GM06990 (cell line): ENCODE measurements around the gene SCYGR8.
A peak's percentile ranks its signal among the peaks of the same experiment; 100 is the strongest.

ENCODE experiments used
- DNase-seq: peaks from one replicate; pipeline ENCODE4 v3.0.0-alpha.2; 2011; ENCODE audit not compliant: insufficient read length; ENCODE audit errors: extremely low read depth
- H3K27me3 ChIP-seq: replicated peaks from 2 replicates; pipeline ENCODE4 v1.6.0; 2011; ENCODE audit warnings: low read length; ENCODE audit not compliant: control insufficient read depth, insufficient read depth
- H3K36me3 ChIP-seq: 2 replicates; pipeline ENCODE4 v1.5.1; 2011; ENCODE audit warnings: low read length; ENCODE audit not compliant: control insufficient read depth, insufficient read depth
- H3K4me3 ChIP-seq: replicated peaks from 2 replicates; pipeline ENCODE4 v1.5.1; 2011; ENCODE audit warnings: low read depth, mild to moderate bottlenecking, control low read depth, low read length
- TF ChIP-seq, protein P1 (sequence below): IDR thresholded peaks from 2 replicates; pipeline ENCODE4 v1.5.1; 2011; ENCODE audit warnings: low read length, control low read depth, mild to moderate bottlenecking, inconsistent platforms; ENCODE audit not compliant: insufficient read depth, poor library complexity, severe bottlenecking

SCYGR8 gene

DNA sequence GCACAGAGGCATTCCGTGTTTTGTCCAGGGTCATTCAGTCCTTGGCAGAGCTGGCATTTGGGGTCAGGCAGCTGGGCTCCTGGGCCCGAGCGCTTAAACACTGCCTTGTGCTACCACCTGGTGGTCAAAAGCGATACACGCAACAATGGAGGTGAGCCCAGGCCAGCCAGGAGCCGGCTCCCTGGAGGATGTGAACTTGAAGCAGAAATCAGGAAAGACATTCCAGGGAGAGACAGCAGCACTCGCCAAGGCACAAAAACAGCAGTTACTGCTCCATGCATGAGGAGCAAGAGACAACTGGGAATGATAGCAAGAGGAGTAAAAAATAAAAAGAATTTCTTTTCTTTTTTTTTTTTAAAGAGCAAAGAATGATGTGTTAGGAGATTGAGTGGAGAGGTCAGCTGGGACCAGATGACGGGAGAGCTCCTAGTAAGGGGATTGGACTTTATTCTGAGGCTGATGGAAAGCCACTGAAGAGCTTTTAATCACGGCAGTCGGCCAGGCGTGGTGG is 20.7 kb downstream of the SCYGR8 start:
- Histone ChIP-seq H3K27me3 (no peaks in the 10 kb centered on the region), H3K4me3 (no peak overlapping the region), H3K36me3 (no peaks in the 10 kb centered on the region)
- DNase-seq: peak; percentile 39
- TF ChIP-seq, protein P1, sequence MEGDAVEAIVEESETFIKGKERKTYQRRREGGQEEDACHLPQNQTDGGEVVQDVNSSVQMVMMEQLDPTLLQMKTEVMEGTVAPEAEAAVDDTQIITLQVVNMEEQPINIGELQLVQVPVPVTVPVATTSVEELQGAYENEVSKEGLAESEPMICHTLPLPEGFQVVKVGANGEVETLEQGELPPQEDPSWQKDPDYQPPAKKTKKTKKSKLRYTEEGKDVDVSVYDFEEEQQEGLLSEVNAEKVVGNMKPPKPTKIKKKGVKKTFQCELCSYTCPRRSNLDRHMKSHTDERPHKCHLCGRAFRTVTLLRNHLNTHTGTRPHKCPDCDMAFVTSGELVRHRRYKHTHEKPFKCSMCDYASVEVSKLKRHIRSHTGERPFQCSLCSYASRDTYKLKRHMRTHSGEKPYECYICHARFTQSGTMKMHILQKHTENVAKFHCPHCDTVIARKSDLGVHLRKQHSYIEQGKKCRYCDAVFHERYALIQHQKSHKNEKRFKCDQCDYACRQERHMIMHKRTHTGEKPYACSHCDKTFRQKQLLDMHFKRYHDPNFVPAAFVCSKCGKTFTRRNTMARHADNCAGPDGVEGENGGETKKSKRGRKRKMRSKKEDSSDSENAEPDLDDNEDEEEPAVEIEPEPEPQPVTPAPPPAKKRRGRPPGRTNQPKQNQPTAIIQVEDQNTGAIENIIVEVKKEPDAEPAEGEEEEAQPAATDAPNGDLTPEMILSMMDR: peak; percentile 86

DNA sequence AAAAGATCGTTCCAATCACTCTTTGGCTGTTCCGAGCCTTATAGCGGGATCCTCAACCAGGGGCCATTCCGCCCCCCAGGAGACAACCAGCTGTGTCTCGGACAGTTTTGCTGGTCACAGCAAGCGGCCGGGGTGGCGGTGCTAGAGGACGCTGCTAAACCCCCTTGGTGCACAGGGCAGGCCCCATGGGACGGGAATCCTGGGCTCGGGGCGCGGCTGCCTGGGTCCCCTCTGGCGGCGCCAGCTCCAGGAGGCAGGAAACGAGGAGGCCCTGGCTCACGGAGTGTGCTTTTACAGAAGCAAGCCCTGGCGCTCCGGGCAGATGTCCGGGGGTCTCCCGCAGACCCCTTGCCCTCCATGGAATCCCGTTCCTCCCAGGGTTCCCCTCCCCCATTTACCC is 22.1 kb downstream of the SCYGR8 start:
- no peak for DNase-seq
- Histone ChIP-seq H3K36me3 (no peaks in the 10 kb centered on the region), H3K27me3 (no peaks in the 10 kb centered on the region), H3K4me3 (no peak overlapping the region)
- TF ChIP-seq, protein P1: no peak

GRCh38 chr2:227772197-227772661 is 26.5 kb downstream of the SCYGR8 start:
- no peaks in the 10 kb centered on the region for H3K36me3 ChIP-seq
- TF ChIP-seq, protein P1: no peak
- H3K4me3 ChIP-seq: no peak overlapping the region
- no peak for DNase-seq
- H3K27me3 ChIP-seq: no peaks in the 10 kb centered on the region

GRCh38 chr2:227772932-227773331 is 27.2 kb downstream of the SCYGR8 start:
- no peak for DNase-seq

DNA sequence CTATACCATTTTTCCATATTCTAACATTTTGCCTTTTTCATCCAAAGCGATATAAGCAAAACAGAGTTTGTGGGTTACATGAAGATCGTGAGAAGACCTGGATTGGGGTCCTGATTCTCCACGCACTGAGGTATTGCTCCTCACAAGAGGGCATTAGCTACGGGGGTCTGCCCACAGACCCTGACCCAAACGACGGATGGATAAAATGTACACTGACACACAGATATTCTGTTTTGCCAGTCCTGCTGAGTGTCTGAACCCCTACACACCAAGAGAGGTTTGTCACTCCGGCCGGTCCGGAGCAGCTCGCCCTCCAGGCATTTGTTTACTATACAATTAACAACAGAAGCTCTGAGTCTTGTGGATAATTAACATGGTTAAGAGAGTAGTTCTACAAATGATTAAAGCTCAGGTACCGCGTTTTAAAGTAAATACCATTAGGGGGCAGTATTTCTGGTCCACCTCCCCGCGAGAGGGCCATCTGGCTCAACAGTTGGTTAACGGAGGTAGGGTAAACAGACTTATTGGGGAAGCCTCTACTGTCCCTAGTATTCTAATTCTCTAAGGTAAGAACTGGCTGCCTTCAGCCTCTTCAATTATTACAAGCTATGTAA is 28.4 kb downstream of the SCYGR8 start:
- Histone ChIP-seq H3K36me3 (no peaks in the 10 kb centered on the region), H3K4me3 (no peak overlapping the region), H3K27me3 (no peaks in the 10 kb centered on the region)
- no peak for DNase-seq
- TF ChIP-seq, protein P1: peak; percentile 61

More at GRCh38 chr2:227772932-227773331, 27.2 kb downstream of the SCYGR8 start:
- Histone ChIP-seq H3K36me3 (no peaks in the 10 kb centered on the region), H3K4me3 (no peak overlapping the region), H3K27me3 (no peaks in the 10 kb centered on the region)
- TF ChIP-seq, protein P1: no peak
